Left hindlimb (tissue), 1 donor: ENCODE data around the gene AJM1.

Experiments
- DNase-seq: peaks from one replicate; pipeline ENCODE4 v3.0.0-alpha.2; 2018

Gene AJM1

GRCh38 chr9:136808075-136808805, 34.0 kb upstream of the AJM1 start:
- no peak for DNase-seq

DNA sequence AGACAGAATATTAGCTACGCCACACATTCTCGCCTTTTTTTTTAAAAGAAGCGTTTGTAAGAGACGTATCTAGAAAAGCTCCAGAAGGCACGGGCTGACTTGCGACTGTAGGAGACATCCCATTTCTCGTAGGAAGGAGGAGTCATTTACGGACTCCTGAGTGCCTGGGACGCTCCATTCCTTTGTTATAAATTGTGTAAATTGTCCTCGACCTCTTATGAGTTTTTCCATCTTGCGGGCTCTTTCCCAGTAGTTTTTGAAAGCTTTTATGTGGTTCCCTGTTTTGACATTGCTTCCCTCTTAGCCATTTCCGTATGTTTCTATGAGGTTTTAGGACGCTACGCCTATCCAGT, 33.5 kb upstream of the AJM1 start:
- no peak for DNase-seq

DNA sequence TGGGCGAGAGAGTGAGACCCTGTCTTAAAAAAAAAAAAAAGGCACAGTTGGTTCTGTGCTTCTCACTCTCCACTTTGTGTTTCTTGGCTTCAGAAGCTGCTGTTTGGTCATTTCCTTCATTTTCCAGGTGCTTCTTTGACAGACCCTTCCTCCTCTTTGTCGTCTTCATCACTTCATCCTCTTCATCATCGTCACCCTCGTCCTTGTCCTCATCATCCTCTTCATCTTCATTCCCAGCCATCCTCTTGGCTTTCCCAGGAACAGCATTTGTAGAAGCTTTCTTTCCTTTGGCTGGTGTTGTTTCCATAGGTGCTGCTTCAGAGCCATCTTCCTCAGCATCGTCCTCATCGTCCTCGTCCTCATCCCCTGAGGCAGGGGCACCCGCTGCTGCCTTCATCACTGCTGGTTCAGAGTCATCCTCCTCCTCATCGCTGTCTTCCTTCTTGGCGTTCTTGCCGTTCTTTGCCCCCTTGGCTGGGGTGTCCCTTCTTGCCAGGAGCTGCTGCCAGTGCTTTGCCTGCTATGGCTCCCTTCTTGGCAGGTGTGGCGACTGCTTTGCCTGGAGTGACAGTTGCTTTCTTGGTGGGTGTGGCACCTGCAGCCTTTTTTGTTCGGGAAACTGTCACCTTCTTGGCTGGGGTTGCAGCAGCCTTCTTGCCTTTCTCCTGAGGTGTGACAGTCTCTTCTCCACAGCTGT, 27.4 kb upstream of the AJM1 start:
- DNase-seq, result no peak

DNA sequence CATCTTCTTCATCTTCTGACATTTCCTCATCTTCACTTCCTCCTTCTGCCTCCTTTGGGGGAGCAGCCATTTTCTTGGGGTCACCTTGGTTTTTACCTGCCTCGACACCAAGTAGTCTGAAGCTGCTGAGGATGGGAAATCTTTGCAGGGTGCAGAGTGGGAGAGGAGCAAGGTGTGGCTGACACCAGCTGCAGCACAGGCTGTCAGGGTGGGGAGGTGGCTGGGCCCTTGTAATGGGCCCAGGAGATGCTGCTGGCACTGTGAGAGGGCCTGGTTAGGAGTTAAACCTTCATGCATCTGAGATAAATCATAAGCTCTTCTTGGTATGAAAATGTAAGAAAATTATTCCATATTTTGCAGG, 26.9 kb upstream of the AJM1 start:
- DNase-seq, result no peak

DNA sequence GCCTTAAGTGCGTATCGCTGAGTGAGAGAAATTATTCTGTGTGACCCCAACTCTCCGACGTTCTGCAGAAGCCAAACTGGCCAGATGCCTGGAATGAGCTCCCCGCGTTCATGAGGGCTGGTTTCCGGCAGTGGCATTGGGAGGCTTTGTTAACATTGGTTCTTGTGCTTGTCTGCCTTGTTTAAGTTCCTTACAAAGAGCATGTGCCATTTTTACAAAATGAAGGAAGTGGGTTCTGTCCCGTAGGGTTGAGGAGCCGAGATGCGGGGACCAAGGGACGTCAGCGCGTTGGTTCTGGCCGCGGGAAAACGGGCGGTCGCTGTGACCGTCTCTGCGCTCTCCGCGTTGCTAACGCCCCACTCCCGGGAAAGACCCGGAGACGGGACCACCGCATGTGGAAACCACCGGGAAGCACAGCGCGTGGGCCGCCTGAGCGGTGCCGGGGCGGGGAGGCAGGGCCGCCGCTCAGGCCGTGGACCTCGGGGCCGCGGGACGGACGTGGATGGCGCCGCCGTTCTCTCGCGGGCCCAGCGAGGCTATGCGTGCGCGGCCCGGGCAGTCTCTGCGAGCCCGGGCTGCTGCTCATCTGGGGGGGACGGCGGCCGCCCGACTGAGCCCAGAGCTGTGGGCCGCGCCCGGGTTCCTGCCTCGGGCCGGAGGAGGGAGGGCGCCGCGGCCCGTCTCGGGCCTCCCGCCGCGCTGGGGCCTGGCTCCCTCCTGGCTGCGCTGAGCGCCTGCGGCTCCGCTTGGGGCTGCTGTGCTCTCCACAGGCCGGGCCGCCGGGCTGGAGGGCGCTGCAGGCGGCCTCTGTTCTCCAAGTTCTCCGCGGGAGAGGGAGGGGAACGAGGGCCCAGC, 21.1 kb upstream of the AJM1 start:
- peak; percentile 28 for DNase-seq

DNA sequence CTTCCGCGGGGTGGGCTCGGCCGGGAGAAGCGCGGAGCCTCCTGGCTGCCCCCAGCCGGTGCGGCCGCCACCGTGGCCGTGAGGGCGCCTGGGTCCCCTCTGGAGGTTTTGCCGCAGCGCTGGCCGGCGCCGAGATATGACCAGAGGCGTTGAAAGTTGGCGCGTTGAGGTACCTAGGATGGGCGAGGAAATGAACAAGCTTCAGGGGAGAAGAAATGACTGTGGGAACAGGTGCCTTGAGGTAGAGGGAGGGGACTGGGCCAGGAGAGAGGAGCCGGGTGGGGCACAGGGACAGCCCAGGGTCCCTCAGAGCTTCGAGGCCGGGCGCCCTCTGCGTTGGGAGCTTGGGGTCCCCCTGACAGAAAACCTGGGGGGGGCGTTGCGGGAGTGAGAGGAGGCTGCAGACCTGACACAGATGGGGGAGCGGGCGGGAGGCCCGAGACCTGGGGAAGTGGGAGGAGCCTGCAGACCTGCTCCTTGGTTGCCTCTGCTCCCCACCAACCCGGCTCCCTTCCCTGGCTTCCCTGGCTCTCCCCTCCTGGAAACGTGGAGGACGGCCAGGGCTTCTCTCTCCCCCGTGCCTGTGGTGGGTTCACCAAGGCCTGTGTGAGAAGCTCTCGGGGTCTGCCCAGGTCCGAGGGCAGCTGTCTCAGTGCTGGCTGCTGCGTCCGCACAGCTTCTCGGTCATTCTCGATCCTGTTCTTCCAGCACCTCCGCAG, 20.3 kb upstream of the AJM1 start:
- peak; percentile 40 for DNase-seq

DNA sequence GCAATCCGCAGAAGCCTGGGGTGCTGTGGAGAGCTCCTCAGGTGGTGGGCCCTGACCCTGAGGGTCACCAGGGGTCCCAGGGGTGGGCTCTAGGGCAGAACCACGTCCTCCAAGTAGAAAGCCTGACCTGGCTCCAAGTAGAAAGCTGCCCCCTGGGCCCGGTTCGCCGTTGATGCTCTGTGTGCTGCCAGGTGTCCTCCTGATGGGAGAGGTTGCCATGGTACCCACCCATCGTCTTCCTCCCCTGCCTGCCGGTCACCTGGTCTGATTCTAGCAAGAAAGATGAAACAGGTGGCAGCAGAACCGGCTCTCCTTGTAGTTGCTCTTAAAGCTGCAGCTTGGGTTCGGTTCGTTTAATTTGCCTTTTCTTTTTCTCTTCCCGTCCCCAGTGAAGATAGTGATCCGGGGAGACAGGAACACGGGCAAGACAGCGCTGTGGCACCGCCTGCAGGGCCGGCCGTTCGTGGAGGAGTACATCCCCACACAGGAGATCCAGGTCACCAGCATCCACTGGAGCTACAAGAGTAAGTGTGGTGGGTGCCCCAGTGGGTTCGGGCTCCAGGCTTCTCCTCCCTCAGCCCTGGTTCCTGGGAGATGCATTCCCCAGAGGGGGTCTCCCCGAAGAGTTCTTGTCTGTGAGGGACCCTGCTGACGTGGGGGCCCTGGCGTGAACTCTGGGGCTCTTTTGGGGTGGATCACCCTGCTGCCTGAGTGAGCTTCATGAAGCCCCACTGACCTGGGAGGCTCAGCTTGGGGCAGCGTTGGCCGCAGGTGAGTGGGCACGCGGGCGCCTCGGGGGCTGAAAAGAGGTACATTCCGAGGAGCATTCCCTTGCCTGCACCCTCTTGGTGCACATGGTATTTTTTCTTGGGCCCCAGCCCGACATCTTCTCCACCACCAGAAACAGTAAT, 18.9 kb upstream of the AJM1 start:
- peak; percentile 34 for DNase-seq

DNA sequence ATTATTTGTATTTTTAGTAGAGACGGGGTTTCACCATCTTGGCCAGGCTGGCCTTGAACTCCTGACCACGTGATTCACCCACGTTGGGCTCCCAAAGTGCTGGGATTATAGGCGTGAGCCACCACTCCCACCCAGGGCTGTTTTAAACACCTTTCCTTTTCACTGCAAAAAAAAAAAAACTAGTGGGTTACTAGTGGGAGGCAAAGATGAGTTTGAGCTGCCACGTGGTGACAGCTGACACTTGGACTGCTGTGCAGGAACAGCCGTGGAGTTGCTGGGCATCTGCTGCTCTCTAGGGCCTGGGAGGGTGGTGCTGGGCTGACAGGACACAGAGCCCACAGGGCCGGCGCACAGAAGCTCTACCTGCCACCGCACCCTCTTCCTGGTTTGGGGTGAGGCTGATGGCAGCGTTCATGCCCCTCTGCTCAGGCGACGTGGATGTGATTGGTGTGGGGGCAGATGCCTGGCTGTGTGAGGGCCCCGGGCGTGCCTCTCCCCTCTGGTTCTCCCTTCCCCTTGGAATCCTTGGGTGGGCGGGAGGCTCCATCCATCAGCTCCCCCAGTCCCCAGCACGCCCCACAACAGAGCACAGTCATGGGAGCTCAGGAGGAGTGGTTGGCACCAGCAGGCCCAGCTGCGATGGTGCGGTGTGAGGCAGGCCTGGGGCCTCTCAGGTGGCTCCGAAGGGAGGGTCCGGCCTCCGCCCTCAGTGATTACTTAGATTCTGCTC, 17.6 kb upstream of the AJM1 start:
- DNase-seq, result no peak

DNA sequence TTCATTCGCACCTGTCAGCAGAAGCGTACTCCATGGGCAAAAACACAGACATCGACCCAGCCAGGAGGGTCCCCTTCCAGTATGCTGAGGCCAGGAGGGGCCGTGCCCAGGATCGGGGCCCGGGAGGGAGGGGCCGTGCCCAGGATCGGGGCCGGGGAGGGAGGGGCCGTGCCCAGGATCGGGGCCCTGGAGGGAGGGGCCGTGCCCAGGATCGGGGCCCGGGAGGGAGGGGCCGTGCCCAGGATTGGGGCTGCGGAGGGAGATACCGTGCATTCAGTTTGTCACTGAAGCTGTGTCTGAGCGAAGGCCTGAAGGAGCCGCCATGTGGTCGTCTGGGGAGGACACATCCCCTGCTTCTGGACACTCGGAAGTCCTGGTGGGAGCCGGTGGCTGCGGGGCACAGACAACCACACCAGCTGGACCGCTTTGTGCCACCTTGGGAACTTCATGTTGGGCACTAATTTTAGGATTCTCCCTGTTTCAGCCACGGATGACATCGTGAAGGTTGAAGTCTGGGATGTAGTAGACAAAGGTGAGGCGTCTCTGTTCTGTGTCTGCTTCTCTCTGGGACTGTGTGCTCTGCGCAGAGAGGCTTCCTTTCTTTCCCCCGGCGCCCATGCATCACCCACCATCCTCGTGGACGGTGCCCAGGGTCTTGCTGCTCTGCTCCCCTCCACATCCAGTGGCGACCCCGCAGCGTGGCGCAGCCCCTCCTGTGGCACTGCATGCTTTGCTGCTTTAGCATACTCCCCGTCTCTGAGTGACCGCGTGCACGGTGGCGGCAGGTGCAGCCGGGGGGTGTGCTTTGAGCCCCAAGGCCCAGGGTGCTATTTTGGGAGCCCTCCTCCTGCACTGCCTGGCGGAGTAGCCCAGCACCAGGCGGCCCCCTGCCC, 16.7 kb upstream of the AJM1 start:
- DNase-seq, result peak; percentile 25

DNA sequence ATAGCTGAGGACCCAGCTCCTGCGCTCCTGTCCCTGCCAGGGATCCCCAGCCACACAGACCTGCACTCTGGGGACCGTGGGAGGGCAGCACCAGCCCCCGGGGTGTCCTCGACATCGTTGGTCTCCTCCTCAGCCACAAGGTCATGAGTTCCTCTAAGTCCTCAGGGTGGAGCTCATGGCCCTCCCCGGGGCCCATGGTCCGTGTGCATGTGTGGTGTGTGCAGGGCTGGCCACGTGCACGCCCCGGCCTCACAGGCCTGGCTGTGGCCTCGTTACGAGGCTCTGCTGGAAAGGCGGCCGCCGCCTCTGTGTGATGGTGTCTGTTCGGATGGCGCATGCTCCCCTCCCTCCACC, 16.1 kb upstream of the AJM1 start:
- no peak for DNase-seq

GRCh38 chr9:136826703-136827582, 15.3 kb upstream of the AJM1 start:
- DNase-seq, result no peak

DNA sequence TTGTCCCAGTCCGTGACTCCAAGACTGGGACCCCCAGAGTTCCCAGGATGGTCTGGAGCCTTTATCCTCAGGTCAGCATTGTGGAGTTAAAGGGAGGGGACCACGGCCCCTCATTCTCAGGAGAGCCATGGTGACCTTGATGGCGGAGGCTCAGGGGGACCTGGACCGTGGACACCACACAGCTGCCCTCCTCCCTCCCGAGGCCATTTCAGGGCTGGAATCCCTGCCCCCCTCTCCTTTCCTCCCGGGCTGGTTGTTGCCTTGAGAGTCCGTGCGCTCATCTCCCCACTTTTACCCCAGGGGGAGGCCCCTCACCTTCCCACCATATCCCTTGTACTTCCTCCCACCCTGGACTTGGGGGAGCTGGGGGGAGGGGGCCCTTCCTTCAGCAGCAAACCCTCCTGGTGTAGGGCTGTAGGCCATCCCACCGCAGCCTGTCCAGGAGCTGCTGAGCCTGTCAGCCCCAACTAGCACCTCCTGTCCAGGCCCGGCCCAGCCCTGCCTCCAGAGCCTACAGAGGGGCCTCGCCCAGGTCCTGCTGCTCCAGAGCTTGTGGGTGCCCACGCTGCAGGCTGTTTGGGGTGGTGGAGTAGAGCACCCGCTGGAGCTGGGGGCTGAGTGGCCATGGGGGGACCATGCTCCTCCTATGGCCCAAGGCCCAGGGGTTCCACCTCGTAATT, 14.3 kb upstream of the AJM1 start:
- peak; percentile 26 for DNase-seq

GRCh38 chr9:136828474-136829140, 13.7 kb upstream of the AJM1 start:
- DNase-seq, result no peak

- DNase-seq, result peak; percentile 29
Observed at GRCh38 chr9:136829412-136829811, 12.9 kb upstream of the AJM1 start.

DNA sequence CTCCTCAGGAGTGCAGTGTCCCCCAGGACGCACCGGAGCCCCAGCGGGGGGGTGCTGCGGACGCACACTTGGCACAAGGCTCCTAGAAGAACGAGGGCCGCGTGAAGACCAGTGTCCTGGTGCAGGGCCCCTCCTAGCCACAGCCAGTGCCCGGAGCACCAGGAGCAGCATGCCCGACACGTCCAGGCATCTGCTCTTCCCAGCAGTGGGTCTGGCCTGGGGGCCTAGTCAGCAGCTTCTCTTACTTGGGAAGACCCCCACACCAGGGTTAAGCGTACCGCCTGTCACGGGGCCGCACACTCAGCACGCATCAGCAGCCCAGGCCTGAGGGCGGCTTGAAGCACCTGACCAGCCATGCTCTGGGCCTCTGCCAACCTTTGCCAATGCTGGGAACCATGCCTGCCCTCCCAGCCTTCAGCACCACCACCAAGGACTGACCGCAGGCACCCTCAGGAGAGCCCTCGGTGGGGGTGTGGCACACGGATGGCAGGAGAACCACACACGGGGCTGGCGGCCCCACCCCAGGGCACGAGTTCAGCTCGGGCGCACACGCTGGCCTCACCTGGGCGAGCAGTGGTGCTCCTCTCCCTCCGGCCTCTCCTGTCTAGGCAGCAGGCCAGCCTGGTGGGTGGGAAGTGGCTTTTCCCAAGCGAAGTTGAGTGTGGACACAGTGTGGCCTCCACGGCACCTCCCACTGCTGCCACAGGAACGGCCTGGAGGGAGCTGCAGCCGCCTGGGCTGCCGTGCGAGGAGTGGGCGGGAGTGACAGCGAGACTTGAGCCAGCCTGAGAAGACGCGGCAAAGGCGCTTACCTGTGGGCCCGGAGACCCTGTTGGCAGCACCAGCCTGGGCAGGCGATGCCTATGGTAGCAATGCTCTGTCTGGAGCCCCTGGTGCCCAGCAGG, 12.0 kb upstream of the AJM1 start:
- DNase-seq, result peak; percentile 23

GRCh38 chr9:136831002-136831719, 11.1 kb upstream of the AJM1 start:
- no peak for DNase-seq
